DND-41 (cell line): ENCODE measurements around the gene ALG10B.

Source experiments
- EZH2 ChIP-seq: IDR thresholded peaks from 3 replicates; pipeline ENCODE4 v1.6.1; 2012; ENCODE audit warnings: borderline replicate concordance, low read depth, mild to moderate bottlenecking, moderate library complexity, low read length, inconsistent platforms; ENCODE audit not compliant: severe bottlenecking
- TF ChIP-seq, protein P1 (sequence below): IDR thresholded peaks from 2 replicates; pipeline ENCODE4 v1.5.1; 2012; ENCODE audit warnings: borderline replicate concordance, low read length, moderate library complexity, mild to moderate bottlenecking; ENCODE audit not compliant: poor library complexity, severe bottlenecking; ENCODE audit errors: extremely low read depth

DNA sequence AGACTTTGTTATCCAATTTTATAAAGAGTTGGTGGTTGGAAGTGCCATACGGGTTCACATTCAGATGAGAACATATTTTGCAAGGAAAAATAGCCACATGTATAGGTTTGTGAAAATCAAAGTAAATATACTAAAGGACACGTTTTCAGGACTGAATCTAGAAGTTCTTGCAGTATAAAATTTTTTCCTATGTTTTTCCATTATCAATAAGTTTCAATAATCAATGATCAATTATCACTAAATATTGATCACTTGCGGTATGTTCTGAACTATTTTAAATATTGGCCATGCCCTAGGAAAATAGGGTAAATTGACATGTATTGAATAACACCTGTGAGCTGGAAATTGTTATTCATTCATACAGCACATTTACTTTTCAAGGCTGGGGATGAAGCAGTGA lies 25.9 kb downstream of the ALG10B start:
- TF ChIP-seq, protein P1, sequence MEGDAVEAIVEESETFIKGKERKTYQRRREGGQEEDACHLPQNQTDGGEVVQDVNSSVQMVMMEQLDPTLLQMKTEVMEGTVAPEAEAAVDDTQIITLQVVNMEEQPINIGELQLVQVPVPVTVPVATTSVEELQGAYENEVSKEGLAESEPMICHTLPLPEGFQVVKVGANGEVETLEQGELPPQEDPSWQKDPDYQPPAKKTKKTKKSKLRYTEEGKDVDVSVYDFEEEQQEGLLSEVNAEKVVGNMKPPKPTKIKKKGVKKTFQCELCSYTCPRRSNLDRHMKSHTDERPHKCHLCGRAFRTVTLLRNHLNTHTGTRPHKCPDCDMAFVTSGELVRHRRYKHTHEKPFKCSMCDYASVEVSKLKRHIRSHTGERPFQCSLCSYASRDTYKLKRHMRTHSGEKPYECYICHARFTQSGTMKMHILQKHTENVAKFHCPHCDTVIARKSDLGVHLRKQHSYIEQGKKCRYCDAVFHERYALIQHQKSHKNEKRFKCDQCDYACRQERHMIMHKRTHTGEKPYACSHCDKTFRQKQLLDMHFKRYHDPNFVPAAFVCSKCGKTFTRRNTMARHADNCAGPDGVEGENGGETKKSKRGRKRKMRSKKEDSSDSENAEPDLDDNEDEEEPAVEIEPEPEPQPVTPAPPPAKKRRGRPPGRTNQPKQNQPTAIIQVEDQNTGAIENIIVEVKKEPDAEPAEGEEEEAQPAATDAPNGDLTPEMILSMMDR: no peak
- no peak for TF ChIP-seq EZH2
